ENCODE data around the gene COL24A1. TPM values are rescaled to one million over a fixed set of nuclear protein-coding genes. Genes with fewer than 3 reads are reported as not detected.

Gene COL24A1
- total and polyA plus RNA-seq, 2 experiments from 2014 or later = 0.22 to 0.23 TPM

GRCh38 chr1:86064899-86065298 lies 91.7 kb downstream of the COL24A1 start:
- in situ Hi-C loops (cut with MboI) = no loop called here
- no peak for DNase-seq
- no peak overlapping the region for H3K4me3 ChIP-seq
- TF ChIP-seq EZH2phosphoT487 (IDR thresholded peaks at IDR 0.05; ENCODE audit: insufficient read depth, low read depth) = no peak
- no peak for TF ChIP-seq EZH2 (IDR thresholded peaks at IDR 0.05; ENCODE audit: insufficient read depth, poor library complexity, severe bottlenecking)
- H2AFZ ChIP-seq = no peak overlapping the region
- WGBS, 2 experiments (ENCODE audit: low coverage in 1 of 2, low lambda C conversion rate in 2 of 2, missing lambda C conversion rate in 2 of 2) = 86 to 97% methylated on average over 1 of the region's 1 CpG
- no peaks in the 10 kb centered on the region for H4K20me1 ChIP-seq (ENCODE audit: insufficient read depth)
- H3K27me3 ChIP-seq (replicated peaks; ENCODE audit: insufficient read depth) = no peaks in the 10 kb centered on the region
- no peaks in the 10 kb centered on the region for H3K79me2 ChIP-seq (ENCODE audit: insufficient read depth)
- no peaks in the 10 kb centered on the region for H3K4me1 ChIP-seq (ENCODE audit: insufficient read depth)
- H3K4me2 ChIP-seq (ENCODE audit: unreplicated experiment) = no peak overlapping the region
- no peak overlapping the region for H3K9ac ChIP-seq
- no peaks in the 10 kb centered on the region for H3K9me2 ChIP-seq (ENCODE audit: insufficient read depth)
- no peaks in the 10 kb centered on the region for H3K36me3 ChIP-seq (ENCODE audit: low read depth)
- H3K27ac ChIP-seq = no peak overlapping the region
- no peaks in the 10 kb centered on the region for H3F3A ChIP-seq (ENCODE audit: insufficient read depth)
- H3K9me3 ChIP-seq (ENCODE audit: low read depth) = no peaks in the 10 kb centered on the region

- Histone ChIP-seq H3K36me3 (ENCODE audit: low read depth) (no peaks in the 10 kb centered on the region), H3K79me2 (ENCODE audit: insufficient read depth) (no peaks in the 10 kb centered on the region), H3K9me3 (ENCODE audit: low read depth) (no peaks in the 10 kb centered on the region), H2AFZ (no peak overlapping the region), H3K9ac (no peak overlapping the region), H3K9me2 (ENCODE audit: insufficient read depth) (no peaks in the 10 kb centered on the region), H3K4me1 (ENCODE audit: insufficient read depth) (no peaks in the 10 kb centered on the region), H3K4me2 (ENCODE audit: unreplicated experiment) (no peak overlapping the region), H3F3A (ENCODE audit: insufficient read depth) (no peaks in the 10 kb centered on the region), H4K20me1 (ENCODE audit: insufficient read depth) (no peaks in the 10 kb centered on the region), H3K4me3 (no peak overlapping the region), H3K27ac (no peak overlapping the region), H3K27me3 (replicated peaks; ENCODE audit: insufficient read depth) (no peaks in the 10 kb centered on the region)
- WGBS, 2 experiments (ENCODE audit: low coverage in 1 of 2, low lambda C conversion rate in 2 of 2, missing lambda C conversion rate in 2 of 2) = 63% methylated on average over 1 of the region's 1 CpG
- no peak for DNase-seq
- TF ChIP-seq EZH2phosphoT487 (IDR thresholded peaks at IDR 0.05; ENCODE audit: insufficient read depth, low read depth) (no peak), EZH2 (IDR thresholded peaks at IDR 0.05; ENCODE audit: insufficient read depth, poor library complexity, severe bottlenecking) (no peak)
- in situ Hi-C loops (cut with MboI) = no loop called here
Observed at GRCh38 chr1:86063721-86064120, 92.9 kb downstream of the COL24A1 start.

- in situ Hi-C loops (cut with MboI) = no loop called here
- no peak overlapping the region for H3K4me2 ChIP-seq (ENCODE audit: unreplicated experiment)
- WGBS, 2 experiments (ENCODE audit: low coverage in 1 of 2, low lambda C conversion rate in 2 of 2, missing lambda C conversion rate in 2 of 2) = 33 to 39% methylated on average over 3 of the region's 3 CpGs
- no peaks in the 10 kb centered on the region for H3K36me3 ChIP-seq (ENCODE audit: low read depth)
- H3F3A ChIP-seq (ENCODE audit: insufficient read depth) = no peaks in the 10 kb centered on the region
- H3K9me2 ChIP-seq (ENCODE audit: insufficient read depth) = no peaks in the 10 kb centered on the region
- H2AFZ ChIP-seq = no peak overlapping the region
- no peak overlapping the region for H3K4me3 ChIP-seq
- no peaks in the 10 kb centered on the region for H3K4me1 ChIP-seq (ENCODE audit: insufficient read depth)
- no peaks in the 10 kb centered on the region for H3K9me3 ChIP-seq (ENCODE audit: low read depth)
- DNase-seq = peak; percentile 20
- no peak overlapping the region for H3K27ac ChIP-seq
- H3K79me2 ChIP-seq (ENCODE audit: insufficient read depth) = no peaks in the 10 kb centered on the region
- no peaks in the 10 kb centered on the region for H4K20me1 ChIP-seq (ENCODE audit: insufficient read depth)
- TF ChIP-seq EZH2 (IDR thresholded peaks at IDR 0.05; ENCODE audit: insufficient read depth, poor library complexity, severe bottlenecking) = no peak
- TF ChIP-seq EZH2phosphoT487 (IDR thresholded peaks at IDR 0.05; ENCODE audit: insufficient read depth, low read depth) = no peak
- H3K27me3 ChIP-seq (replicated peaks; ENCODE audit: insufficient read depth) = no peaks in the 10 kb centered on the region
- H3K9ac ChIP-seq = no peak overlapping the region
Observed at GRCh38 chr1:86062453-86062852, 94.1 kb downstream of the COL24A1 start.

GRCh38 chr1:86061551-86061990 lies 95.0 kb downstream of the COL24A1 start:
- no peak overlapping the region for H3K4me3 ChIP-seq
- H3K9me2 ChIP-seq (ENCODE audit: insufficient read depth) = no peaks in the 10 kb centered on the region
- no peak overlapping the region for H3K27ac ChIP-seq
- no peak overlapping the region for H3K9ac ChIP-seq
- in situ Hi-C loops (cut with MboI) = no loop called here
- H3K9me3 ChIP-seq (ENCODE audit: low read depth) = no peaks in the 10 kb centered on the region
- H3K36me3 ChIP-seq (ENCODE audit: low read depth) = no peaks in the 10 kb centered on the region
- H3K27me3 ChIP-seq (replicated peaks; ENCODE audit: insufficient read depth) = no peaks in the 10 kb centered on the region
- H2AFZ ChIP-seq = no peak overlapping the region
- no peak overlapping the region for H3K4me2 ChIP-seq (ENCODE audit: unreplicated experiment)
- H3K79me2 ChIP-seq (ENCODE audit: insufficient read depth) = no peaks in the 10 kb centered on the region
- no peaks in the 10 kb centered on the region for H3F3A ChIP-seq (ENCODE audit: insufficient read depth)
- H4K20me1 ChIP-seq (ENCODE audit: insufficient read depth) = no peaks in the 10 kb centered on the region
- no peak for TF ChIP-seq EZH2phosphoT487 (IDR thresholded peaks at IDR 0.05; ENCODE audit: insufficient read depth, low read depth)
- TF ChIP-seq EZH2 (IDR thresholded peaks at IDR 0.05; ENCODE audit: insufficient read depth, poor library complexity, severe bottlenecking) = no peak
- H3K4me1 ChIP-seq (ENCODE audit: insufficient read depth) = no peaks in the 10 kb centered on the region
- 38 to 45% methylated on average over 2 of the region's 2 CpGs for WGBS, 2 experiments (ENCODE audit: low coverage in 1 of 2, low lambda C conversion rate in 2 of 2, missing lambda C conversion rate in 2 of 2)
- no peak for DNase-seq

- Histone ChIP-seq H3K9me2 (ENCODE audit: insufficient read depth) (no peaks in the 10 kb centered on the region), H3F3A (ENCODE audit: insufficient read depth) (no peaks in the 10 kb centered on the region), H2AFZ (no peak overlapping the region), H3K27me3 (replicated peaks; ENCODE audit: insufficient read depth) (no peaks in the 10 kb centered on the region), H3K79me2 (ENCODE audit: insufficient read depth) (no peaks in the 10 kb centered on the region), H3K36me3 (ENCODE audit: low read depth) (no peaks in the 10 kb centered on the region), H3K27ac (no peak overlapping the region), H3K4me1 (ENCODE audit: insufficient read depth) (no peaks in the 10 kb centered on the region), H3K4me3 (no peak overlapping the region), H4K20me1 (ENCODE audit: insufficient read depth) (no peaks in the 10 kb centered on the region), H3K4me2 (ENCODE audit: unreplicated experiment) (no peak overlapping the region), H3K9ac (no peak overlapping the region), H3K9me3 (ENCODE audit: low read depth) (no peaks in the 10 kb centered on the region)
- TF ChIP-seq EZH2phosphoT487 (IDR thresholded peaks at IDR 0.05; ENCODE audit: insufficient read depth, low read depth) (no peak), EZH2 (IDR thresholded peaks at IDR 0.05; ENCODE audit: insufficient read depth, poor library complexity, severe bottlenecking) (no peak)
- in situ Hi-C loops (cut with MboI) = no loop called here
- no peak for DNase-seq
- WGBS, 2 experiments (ENCODE audit: low coverage in 1 of 2, low lambda C conversion rate in 2 of 2, missing lambda C conversion rate in 2 of 2) = 81 to 94% methylated on average over 2 of the region's 2 CpGs
Observed at GRCh38 chr1:86054396-86054795, 102.2 kb downstream of the COL24A1 start.
